Hypothalamus (tissue), 51 donors: ENCODE measurements around the gene ARMC5.
"Not testable (repeated sequence)": the region's sequence is repeated elsewhere in the genome, so short reads cannot be mapped to it uniquely, and the experiment has no call there.

ENCODE experiments used
- DNase-seq, 51 donors: peaks; one replicate each; lab custom pipeline; 2025; lab: John Stamatoyannopoulos, UW

ARMC5 gene

GRCh38 chr16:31476303-31477219 lies 17.3 kb downstream of the ARMC5 start:
- peak in 25 of 51 donors; percentile 6 to 65 (median 39) for DNase-seq

- peak in 2 of 51 donors; percentile 10 to 11 for DNase-seq
Observed at GRCh38 chr16:31477220-31478216, 18.2 kb downstream of the ARMC5 start.

GRCh38 chr16:31478956-31479355 lies 19.7 kb downstream of the ARMC5 start:
- DNase-seq: no peak

- DNase-seq: no peak
Observed at GRCh38 chr16:31479751-31480150, 20.4 kb downstream of the ARMC5 start.

- no peak for DNase-seq
Observed at GRCh38 chr16:31480851-31481536, 21.7 kb downstream of the ARMC5 start.

- no peak for DNase-seq
Observed at GRCh38 chr16:31483081-31483480, 23.8 kb downstream of the ARMC5 start, which contains the start of gene SLC5A2. Gene SLC5A2 (plus strand): TSS chr16:31483123. CDS start chr16:31483137, 14 bp downstream.

DNA sequence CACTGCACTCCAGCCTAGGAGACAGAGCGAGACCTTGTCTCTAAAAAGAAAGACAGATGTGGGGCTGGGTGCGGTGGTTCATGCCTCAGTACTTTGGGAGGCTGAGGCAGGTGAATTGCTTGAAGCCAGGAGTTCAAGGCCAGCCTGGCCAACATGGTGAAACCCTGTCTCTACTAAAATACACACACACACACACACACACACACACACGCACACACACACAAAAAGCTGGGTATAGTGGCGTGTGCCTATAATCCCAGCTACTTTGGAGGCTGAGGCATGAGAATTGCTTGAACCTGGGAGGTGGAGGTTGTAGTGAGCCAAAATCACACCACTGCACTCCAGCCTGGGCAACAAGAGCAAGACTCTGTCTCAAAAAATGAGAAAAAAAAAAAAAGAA lies 24.7 kb downstream of the ARMC5 start:
- not testable (repeated sequence) for DNase-seq

DNA sequence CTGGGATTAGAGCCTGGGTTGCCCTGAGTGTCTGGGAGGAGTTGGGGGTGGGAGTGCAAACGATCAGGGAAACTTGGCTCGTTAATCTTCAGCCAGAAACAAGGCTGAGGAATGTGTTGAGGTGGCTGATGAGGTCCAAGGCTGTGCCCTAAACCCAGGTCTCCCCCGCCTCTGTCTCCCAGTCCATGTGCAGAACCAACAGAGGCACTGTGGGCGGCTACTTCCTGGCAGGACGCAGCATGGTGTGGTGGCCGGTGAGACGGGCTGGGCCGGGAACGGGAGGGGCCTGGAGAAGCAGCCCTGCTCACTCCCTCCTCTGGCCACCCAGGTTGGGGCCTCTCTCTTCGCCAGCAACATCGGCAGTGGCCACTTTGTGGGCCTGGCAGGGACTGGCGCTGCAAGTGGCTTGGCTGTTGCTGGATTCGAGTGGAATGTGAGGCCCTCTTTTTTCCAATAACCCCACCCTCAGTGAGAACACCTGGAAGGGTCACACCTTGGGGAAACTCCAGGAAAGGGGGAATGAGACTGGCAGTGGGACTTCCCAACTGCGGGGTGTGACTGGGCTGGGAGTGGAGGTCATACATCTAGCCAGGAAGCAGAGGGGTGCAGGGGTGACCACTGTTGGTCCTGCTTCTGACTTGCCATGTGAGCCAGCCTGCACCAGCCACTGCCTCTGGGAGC lies 25.3 kb downstream of the ARMC5 start:
- DNase-seq: no peak

- DNase-seq: no peak
Observed at GRCh38 chr16:31485571-31485970, 26.3 kb downstream of the ARMC5 start.

DNA sequence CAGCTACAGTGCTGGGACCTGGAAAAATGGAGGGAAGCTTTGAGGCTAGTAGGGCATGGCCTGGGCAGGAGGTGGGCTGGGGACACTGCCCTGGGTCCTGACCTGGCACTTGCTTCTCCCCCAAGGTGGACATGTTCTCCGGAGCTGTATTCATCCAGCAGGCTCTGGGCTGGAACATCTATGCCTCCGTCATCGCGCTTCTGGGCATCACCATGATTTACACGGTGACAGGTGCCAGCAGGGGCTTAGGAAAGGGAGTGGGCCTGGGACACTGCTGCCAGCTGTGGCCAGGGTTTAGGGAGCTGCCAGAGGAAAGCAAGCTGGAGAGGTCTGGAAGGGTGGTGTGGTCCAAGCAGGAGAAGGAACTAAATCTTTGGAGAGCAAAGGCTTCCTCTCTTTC lies 26.7 kb downstream of the ARMC5 start:
- DNase-seq: no peak

GRCh38 chr16:31487071-31487719 lies 27.9 kb downstream of the ARMC5 start:
- no peak for DNase-seq

GRCh38 chr16:31487720-31488467 lies 28.6 kb downstream of the ARMC5 start:
- peak in 9 of 51 donors; percentile 7 to 43 (median 24) for DNase-seq

DNA sequence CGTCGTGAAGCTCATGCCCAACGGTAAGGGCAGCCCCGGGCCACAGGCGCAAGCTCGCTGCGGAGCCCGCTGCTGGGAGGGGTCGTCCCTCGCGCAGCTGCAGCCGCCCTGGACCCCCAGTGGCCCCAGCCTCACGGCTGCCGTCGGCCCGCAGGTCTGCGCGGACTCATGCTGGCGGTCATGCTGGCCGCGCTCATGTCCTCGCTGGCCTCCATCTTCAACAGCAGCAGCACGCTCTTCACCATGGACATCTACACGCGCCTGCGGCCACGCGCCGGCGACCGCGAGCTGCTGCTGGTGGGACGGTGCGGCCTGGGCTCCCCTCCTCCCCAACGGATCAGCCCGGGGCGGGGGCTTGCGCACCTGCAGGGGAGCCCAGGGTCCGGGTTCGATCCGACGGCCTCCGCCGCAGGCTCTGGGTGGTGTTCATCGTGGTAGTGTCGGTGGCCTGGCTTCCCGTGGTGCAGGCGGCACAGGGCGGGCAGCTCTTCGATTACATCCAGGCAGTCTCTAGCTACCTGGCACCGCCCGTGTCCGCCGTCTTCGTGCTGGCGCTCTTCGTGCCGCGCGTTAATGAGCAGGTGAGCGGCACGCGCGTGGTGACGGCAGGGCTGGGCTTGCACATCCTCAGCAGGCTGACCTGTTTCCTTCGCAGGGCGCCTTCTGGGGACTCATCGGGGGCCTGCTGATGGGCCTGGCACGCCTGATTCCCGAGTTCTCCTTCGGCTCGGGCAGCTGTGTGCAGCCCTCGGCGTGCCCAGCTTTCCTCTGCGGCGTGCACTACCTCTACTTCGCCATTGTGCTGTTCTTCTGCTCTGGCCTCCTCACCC lies 29.4 kb downstream of the ARMC5 start:
- DNase-seq: no peak

- DNase-seq: no peak
Observed at GRCh38 chr16:31489298-31489564, 29.9 kb downstream of the ARMC5 start.

DNA sequence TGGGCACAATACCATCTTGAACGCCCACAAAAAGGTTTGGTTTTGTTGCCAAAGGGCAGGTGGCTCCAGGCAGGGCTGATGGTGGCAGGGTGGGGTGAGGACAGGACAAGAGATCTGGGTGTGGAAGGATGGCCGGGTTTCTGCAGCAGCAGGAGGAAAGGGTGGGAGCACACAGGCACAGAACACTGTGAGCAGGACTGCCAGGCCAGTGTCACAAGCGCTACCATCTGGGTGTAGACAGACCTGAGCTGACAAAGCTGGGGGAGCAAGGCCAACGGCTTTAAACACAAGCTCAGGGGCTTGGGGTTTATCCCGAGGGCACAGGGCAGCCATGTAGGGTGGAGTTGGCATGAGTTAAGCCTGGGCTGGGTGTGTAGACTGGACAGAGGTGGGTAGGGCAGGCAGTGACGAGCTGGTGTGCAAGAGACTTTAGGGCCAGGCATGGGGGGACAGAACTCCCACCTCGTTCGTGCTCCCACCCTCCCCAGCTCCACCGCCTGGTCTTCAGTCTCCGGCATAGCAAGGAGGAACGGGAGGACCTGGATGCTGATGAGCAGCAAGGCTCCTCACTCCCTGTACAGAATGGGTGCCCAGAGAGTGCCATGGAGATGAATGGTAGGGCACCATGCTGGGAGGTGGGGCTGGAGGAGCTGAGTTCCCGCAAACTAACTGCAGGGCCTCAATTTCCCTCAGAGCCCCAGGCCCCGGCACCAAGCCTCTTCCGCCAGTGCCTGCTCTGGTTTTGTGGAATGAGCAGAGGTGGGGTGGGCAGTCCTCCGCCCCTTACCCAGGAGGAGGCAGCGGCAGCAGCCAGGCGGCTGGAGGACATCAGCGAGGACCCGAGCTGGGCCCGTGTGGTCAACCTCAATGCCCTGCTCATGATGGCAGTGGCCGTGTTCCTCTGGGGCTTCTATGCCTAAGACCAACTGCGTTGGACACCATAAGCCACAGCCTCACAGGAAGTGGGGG lies 30.6 kb downstream of the ARMC5 start:
- DNase-seq: no peak

- DNase-seq: no peak
Observed at GRCh38 chr16:31491778-31492418, 32.6 kb downstream of the ARMC5 start.
